HG03064 (cell line): Measurements from ENCODE around the gene WDR33.

Experiments
- ATAC-seq: cut with Tn5 transposase; IDR thresholded peaks from one replicate; pipeline ENCODE4 v1.9.1; 2021; ENCODE audit warnings: low read depth; ENCODE audit not compliant: unreplicated experiment

Gene WDR33

GRCh38 chr2:127674241-127675209 lies 136.4 kb downstream of the WDR33 start:
- ATAC-seq, result no peak

GRCh38 chr2:127673291-127674069 lies 137.5 kb downstream of the WDR33 start:
- no peak for ATAC-seq

- no peak for ATAC-seq
Observed at GRCh38 chr2:127672341-127673224, 138.4 kb downstream of the WDR33 start.

GRCh38 chr2:127671557-127672302 lies 139.2 kb downstream of the WDR33 start:
- ATAC-seq, result no peak

DNA sequence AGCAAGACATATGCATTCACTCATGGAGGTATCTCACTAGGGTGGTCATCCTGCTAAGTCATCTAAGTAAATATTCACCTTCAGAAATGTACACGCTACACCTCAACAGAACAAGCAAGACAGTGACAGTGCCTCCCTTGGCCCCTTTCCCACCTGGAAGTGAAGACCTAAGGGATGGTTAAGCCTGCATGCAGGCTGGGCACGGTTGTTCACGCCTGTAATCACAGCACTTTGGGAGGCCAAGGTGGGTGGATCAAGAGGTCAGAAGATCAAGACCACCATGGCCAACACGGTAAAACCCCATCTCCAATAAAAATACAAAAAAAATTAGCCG lies 140.0 kb downstream of the WDR33 start:
- ATAC-seq, result no peak

DNA sequence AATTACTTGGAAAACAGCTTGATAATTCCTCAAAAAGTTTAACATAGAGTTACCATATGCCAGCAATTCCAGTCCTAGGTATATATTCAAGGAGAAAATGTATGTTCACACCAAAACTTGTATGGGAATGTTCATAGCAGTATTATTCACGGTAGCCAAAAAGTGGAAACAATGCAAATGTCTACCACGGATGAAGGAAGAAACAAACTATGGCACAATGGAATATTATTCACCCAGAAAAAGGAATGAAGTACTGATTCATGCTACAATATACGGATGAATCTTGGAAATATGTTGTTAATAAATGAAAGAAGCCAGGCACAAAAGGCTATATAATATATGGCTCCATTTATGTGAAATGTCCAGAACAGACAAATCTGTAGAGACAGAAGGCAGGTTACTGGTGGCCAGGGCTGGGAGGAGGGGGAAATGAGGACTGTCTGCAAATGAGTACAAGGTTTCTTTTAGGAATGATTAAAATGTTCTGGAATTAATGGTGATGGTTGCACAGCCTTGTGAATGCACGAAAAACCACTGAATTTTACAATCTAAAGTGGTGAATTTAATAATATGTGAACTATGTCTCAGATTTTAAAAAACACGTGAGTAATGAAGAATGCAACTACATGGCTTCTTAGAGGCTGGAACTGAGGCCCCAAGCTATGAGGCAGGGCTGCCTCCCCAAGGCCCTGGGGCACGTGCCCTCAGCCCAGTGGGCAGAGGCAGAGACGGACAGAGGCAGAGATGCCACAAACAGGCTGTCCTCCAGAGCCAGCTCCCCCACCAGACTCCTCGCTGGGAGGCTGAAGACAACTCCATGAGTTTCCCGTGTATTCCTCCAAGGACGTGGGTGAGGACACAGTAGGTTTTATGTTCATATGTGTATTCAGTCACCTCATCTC lies 140.7 kb downstream of the WDR33 start:
- ATAC-seq, result no peak

DNA sequence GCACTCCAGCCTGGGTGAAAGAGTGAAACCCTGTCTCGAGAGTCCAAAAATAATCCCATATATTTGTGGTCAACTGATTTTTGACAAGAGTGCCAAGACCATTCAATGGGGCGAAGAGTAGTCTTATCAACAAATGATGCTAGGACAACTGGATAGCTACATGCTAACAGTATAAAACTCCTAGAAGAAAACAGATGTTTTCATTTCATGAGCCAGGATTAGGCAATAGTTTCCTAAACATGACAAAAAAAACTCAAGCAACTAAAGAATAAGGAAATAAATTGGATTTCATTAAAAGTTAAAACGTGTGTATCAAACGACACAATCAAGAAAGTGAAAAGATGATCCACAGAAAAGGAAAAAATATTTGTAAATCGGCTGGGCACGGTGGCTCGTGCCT lies 141.9 kb downstream of the WDR33 start:
- no peak for ATAC-seq

- no peak for ATAC-seq
Observed at GRCh38 chr2:127665267-127665893, 145.6 kb downstream of the WDR33 start.

DNA sequence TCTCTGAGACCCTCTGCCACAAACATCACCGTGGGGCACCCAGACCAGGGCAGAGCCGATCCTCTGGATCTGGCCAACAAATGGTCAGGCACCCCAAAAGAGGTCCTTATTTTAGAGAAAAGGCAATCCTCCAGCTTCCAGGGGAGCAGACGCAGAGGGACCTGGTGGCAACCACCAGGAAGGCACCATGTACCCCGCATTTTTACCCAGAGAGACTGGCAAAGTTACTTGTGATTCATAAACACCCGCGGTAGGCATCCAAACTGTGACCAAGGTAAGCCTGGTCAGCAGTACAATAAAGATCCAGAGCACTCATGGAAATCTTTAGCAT lies 146.1 kb downstream of the WDR33 start:
- no peak for ATAC-seq

- no peak for ATAC-seq
Observed at GRCh38 chr2:127664065-127664894, 146.7 kb downstream of the WDR33 start.

DNA sequence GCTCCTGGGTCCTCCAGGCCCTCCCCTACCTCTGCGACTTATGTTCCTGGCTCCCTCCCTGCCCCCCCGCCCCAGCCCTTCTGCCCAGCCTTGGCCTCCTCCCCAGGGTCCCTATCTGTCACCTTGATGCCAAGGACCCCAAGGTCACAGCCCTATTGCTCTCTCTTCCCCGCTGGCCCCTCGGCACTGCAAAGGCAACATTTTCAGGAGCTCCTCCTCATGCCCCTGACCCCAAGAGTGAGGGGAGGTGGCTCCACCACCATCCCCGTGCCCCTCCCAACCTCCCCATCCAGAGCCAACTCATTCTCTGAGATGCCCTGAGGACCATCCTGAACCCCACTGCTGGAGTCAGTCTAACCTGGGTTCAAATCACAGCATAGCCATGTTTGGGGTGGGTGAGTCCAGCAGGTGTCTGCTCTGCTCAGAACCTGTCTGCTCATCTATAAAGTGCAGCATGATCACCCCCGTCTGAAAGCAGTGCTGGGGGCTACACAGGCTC lies 147.4 kb downstream of the WDR33 start:
- no peak for ATAC-seq

DNA sequence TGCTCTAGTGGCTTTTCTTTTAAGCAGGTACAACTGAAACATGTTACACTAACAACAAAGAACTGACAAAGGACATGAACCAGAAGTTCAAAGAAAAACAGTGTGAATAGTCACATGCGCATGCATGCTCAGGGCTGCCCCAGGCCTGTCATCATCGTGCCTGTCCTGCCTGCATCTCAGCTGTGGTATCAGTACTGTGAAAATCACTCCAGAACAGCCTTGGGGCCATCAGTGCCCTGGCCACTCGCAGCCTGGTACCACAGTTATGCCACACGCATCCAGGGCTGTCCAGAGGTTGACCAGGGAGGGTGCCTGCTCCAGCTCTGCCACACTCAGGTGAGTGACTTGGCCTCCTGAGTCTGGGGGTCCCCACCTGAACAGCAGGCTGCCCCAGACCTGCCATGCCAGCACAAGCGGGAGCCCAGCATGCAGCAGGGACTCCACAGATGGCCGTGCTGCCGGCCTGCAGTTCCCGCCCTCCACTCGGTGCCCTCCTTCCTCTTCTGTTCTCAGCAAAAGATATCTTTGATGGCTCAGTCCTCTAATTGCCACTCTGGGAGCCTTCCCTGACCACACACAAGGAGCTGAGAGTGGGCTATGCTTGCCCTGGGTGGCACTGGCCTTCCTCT lies 147.9 kb downstream of the WDR33 start:
- no peak for ATAC-seq

DNA sequence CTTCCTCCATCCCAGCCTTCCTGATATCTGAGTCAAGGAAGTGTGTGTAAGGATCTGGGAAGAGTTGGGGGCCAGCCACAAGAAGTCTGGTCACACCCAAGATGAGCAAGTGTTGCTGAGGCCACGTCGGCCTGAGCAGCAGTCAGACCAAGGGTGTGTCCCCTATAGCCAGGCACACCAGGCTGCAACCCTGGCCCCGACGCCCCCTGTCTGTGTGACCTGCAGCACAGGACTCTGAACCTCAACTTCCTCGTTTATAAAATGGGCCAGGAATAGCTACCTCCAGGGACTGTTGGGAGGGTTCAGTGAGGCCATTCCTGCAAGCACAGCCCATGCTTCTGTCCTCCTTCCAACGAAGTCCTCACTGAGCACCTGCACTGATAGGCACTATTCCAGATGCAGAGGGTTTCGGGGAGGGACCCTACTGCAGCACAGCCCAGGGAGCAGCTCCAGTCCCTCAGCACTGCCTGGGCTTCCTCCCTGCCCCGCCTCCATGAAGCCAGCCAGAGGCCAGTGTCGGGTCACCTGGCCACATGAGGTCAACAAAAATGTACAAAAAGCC lies 148.9 kb downstream of the WDR33 start:
- ATAC-seq, result no peak

- ATAC-seq, result no peak
Observed at GRCh38 chr2:127661072-127661649, 149.8 kb downstream of the WDR33 start.

GRCh38 chr2:127660291-127660578 lies 150.7 kb downstream of the WDR33 start:
- ATAC-seq, result no peak

GRCh38 chr2:127659408-127660290 lies 151.3 kb downstream of the WDR33 start:
- ATAC-seq, result no peak
